ENCODE data around the gene KLHL36. TPM values are rescaled to one million over a fixed set of nuclear protein-coding genes. Genes with fewer than 3 reads are reported as not detected.

KLHL36 gene
- total and polyA plus RNA-seq, 9 of the 15 experiments (the other 6 are each of a cell fraction or from before 2014, with no cell fraction given): 2.1 to 51.2 (median 18.5) TPM

DNA sequence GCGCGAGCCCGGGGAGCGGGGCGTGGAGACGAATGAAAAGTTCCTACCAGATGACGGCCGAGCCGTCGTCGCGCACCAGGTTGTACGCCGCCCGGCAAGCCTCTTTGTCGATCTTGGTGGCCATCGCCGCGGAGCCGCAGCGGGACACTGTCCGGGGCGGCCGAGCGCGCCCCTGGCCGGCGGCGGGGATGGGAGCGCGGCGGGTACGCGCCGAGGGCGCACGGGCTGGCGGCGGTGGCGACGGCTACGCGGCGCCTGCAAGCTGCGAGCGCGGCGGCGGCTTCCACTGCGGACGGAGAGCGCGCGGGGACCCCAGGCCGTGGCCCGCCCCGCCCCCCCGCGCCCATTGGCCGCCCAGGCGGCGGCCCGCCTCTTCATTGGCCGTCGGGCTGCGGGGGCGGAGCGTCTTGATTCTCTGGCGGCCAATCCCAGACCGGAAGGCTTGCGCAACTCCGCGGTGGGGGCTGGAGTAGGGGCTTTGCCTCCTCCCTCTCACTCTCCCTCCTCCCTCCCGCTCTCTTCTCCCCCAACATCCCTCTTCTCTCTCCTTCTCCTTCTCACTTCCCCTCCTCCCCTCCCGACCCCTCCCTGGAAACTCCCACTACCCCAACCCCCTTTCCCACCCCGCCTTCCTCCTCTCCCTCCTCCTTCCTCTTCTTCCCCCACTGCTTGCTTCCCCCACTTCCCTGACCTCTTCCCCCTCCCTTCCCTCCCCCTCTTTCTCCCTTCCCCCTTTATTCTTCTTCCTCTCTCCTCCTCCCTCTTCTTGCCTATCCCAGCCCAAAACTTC lies 30.3 kb upstream of the KLHL36 start, which contains the start of gene COTL1 (continued):
- TF ChIP-seq, protein P1, sequence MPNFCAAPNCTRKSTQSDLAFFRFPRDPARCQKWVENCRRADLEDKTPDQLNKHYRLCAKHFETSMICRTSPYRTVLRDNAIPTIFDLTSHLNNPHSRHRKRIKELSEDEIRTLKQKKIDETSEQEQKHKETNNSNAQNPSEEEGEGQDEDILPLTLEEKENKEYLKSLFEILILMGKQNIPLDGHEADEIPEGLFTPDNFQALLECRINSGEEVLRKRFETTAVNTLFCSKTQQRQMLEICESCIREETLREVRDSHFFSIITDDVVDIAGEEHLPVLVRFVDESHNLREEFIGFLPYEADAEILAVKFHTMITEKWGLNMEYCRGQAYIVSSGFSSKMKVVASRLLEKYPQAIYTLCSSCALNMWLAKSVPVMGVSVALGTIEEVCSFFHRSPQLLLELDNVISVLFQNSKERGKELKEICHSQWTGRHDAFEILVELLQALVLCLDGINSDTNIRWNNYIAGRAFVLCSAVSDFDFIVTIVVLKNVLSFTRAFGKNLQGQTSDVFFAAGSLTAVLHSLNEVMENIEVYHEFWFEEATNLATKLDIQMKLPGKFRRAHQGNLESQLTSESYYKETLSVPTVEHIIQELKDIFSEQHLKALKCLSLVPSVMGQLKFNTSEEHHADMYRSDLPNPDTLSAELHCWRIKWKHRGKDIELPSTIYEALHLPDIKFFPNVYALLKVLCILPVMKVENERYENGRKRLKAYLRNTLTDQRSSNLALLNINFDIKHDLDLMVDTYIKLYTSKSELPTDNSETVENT (CRISPR knock-in tag; IDR thresholded peaks at IDR 0.05): peak; percentile 87; the same call in 1 of the 2 replicates
- TF ChIP-seq CHD4 (IDR thresholded peaks at IDR 0.05; ENCODE audit: insufficient read depth, insufficient replicate concordance, low read depth, low read length, poor library complexity, severe bottlenecking) (no peak), SMARCA4 (IDR thresholded peaks at IDR 0.05) (no peak), MCM7 (IDR thresholded peaks at IDR 0.05) (no peak), CHD1 (IDR thresholded peaks at IDR 0.05; ENCODE audit: low read length) (peak; percentile 39), RBM17 (IDR thresholded peaks at IDR 0.05; ENCODE audit: borderline replicate concordance, low read depth, low read length) (no peak), ZNF695 (CRISPR knock-in tag; IDR thresholded peaks at IDR 0.05) (no peak), SREBF1 (IDR thresholded peaks at IDR 0.05; ENCODE audit: borderline replicate concordance, low read depth, low read length) (no peak), MTA2 (IDR thresholded peaks at IDR 0.05; ENCODE audit: low read depth) (no peak), MYBL2 (IDR thresholded peaks at IDR 0.05; ENCODE audit: low read depth) (no peak), MYBL2 (CRISPR knock-in tag; IDR thresholded peaks at IDR 0.05; ENCODE audit: borderline replicate concordance) (no peak), ZKSCAN8 (CRISPR knock-in tag; IDR thresholded peaks at IDR 0.05) (no peak), ZFPM2 (CRISPR knock-in tag; IDR thresholded peaks at IDR 0.05) (no peak), ZNF3 (CRISPR knock-in tag; IDR thresholded peaks at IDR 0.05) (no peak), KAT8 (IDR thresholded peaks at IDR 0.05; ENCODE audit: low read depth) (no peak), SIX5 (IDR thresholded peaks at IDR 0.05; ENCODE audit: borderline replicate concordance in 1 of 2, insufficient read depth in 1 of 2, low read depth in 1 of 2, low read length in 2 of 2) (no peak)
- TF ChIP-seq, protein P2, sequence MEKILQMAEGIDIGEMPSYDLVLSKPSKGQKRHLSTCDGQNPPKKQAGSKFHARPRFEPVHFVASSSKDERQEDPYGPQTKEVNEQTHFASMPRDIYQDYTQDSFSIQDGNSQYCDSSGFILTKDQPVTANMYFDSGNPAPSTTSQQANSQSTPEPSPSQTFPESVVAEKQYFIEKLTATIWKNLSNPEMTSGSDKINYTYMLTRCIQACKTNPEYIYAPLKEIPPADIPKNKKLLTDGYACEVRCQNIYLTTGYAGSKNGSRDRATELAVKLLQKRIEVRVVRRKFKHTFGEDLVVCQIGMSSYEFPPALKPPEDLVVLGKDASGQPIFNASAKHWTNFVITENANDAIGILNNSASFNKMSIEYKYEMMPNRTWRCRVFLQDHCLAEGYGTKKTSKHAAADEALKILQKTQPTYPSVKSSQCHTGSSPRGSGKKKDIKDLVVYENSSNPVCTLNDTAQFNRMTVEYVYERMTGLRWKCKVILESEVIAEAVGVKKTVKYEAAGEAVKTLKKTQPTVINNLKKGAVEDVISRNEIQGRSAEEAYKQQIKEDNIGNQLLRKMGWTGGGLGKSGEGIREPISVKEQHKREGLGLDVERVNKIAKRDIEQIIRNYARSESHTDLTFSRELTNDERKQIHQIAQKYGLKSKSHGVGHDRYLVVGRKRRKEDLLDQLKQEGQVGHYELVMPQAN (IDR thresholded peaks at IDR 0.05; ENCODE audit: borderline replicate concordance): no peak
- TF ChIP-seq, protein P3, sequence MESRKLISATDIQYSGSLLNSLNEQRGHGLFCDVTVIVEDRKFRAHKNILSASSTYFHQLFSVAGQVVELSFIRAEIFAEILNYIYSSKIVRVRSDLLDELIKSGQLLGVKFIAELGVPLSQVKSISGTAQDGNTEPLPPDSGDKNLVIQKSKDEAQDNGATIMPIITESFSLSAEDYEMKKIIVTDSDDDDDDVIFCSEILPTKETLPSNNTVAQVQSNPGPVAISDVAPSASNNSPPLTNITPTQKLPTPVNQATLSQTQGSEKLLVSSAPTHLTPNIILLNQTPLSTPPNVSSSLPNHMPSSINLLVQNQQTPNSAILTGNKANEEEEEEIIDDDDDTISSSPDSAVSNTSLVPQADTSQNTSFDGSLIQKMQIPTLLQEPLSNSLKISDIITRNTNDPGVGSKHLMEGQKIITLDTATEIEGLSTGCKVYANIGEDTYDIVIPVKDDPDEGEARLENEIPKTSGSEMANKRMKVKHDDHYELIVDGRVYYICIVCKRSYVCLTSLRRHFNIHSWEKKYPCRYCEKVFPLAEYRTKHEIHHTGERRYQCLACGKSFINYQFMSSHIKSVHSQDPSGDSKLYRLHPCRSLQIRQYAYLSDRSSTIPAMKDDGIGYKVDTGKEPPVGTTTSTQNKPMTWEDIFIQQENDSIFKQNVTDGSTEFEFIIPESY (CRISPR knock-in tag; IDR thresholded peaks at IDR 0.05): no peak
- TF ChIP-seq, protein P4, sequence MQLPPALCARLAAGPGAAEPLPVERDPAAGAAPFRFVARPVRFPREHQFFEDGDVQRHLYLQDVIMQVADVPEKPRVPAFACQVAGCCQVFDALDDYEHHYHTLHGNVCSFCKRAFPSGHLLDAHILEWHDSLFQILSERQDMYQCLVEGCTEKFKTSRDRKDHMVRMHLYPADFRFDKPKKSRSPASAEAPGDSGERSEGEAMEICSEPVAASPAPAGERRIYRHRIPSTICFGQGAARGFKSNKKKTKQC (CRISPR knock-in tag; IDR thresholded peaks at IDR 0.05): 0 out of 2 replicates have a peak, but pooled peaks have one; percentile 18
- TF ChIP-seq, protein P5, sequence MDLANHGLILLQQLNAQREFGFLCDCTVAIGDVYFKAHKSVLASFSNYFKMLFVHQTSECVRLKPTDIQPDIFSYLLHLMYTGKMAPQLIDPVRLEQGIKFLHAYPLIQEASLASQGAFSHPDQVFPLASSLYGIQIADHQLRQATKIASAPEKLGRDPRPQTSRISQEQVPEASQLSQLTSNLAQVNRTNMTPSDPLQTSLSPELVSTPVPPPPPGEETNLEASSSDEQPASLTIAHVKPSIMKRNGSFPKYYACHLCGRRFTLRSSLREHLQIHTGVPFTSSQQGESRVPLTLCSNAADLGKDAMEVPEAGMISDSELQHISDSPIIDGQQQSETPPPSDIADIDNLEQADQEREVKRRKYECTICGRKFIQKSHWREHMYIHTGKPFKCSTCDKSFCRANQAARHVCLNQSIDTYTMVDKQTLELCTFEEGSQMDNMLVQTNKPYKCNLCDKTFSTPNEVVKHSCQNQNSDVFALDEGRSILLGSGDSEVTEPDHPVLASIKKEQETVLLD (IDR thresholded peaks at IDR 0.05): no peak
